Measurements from ENCODE around the gene HDGF. TPM values are rescaled to one million over a fixed set of nuclear protein-coding genes. Genes with fewer than 3 reads are reported as not detected.

The HDGF gene
- total and polyA plus RNA-seq, 9 of the 15 experiments (the other 6 are each of a cell fraction or from before 2014, with no cell fraction given), result 38.8 to 601 (median 400) TPM

DNA sequence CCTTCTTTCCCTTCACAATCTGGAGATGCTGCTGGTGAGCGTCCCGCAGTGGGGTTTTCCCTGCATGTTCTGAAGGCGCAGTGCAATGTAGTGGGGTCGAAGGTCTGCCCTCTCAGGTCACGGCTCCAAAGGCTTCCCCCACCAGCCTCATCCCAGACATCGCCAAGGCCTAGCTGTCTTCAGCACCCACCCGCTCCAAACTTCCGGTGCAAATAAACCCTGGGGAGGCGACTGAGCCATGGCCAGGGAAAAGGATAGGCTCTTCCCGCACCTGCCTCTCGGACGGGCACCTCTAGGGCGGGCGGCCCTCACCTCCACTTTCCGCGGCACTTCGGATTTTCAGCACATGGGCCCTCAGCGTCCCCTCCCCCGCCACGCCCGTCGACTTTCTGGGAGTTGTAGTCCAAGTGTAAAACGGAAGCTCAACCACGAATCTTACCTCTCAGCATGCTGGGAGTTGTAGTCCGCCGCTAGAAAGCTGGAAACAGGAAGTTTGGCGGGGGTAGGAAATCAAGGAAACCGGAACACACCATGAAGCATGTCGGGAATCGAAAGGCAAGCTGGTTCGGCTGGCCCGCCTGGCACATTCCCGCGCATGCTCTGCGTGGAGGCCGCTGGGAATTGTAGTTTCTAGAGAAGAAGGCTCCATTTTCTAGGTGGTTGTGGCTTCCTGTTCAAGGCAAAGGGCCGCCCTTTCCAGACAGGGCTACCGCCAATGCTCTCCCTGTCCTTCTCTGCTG lies 10.6 kb downstream of the HDGF start, which contains the start of gene MRPL24 (continued):
- TF ChIP-seq ZNF584 (CRISPR knock-in tag; IDR thresholded peaks at IDR 0.05; ENCODE audit: low read depth) (peak; percentile 85; the same call in 1 of the 2 replicates), MTA3 (IDR thresholded peaks at IDR 0.05; ENCODE audit: borderline replicate concordance) (0 out of 2 replicates have a peak, but pooled peaks have one; percentile 68), HNRNPUL1 (IDR thresholded peaks at IDR 0.05; ENCODE audit: low read length) (no peak), TAL1 (IDR thresholded peaks at IDR 0.05) (no peak), TBL1XR1 (IDR thresholded peaks at IDR 0.05; ENCODE audit: low read length in 2 of 2) (peak in 1 of 2 experiments; percentile 44; a peak in 2 of 4 replicates), ZFP1 (CRISPR knock-in tag; IDR thresholded peaks at IDR 0.05) (no peak), MIER1 (IDR thresholded peaks at IDR 0.05; ENCODE audit: low read depth) (peak; percentile 47; the same call in 1 of the 2 replicates), ZNF24 (IDR thresholded peaks at IDR 0.05) (no peak), XRCC4 (IDR thresholded peaks at IDR 0.05; ENCODE audit: extremely low read depth, insufficient read depth, insufficient read length) (no peak), POLR2B (IDR thresholded peaks at IDR 0.05; ENCODE audit: low read depth, partially characterized antibody) (no peak), PHB (CRISPR knock-in tag; IDR thresholded peaks at IDR 0.05) (no peak), POLR2AphosphoS2 (IDR thresholded peaks at IDR 0.05; ENCODE audit: low read length) (peak; percentile 99), MCM7 (IDR thresholded peaks at IDR 0.05) (no peak), HMGN3 (IDR thresholded peaks at IDR 0.05; ENCODE audit: borderline replicate concordance, extremely low read depth, insufficient read length, low read depth, low read length) (no peak), GATAD2A (IDR thresholded peaks at IDR 0.05) (no peak), ADNP (tag; IDR thresholded peaks at IDR 0.05) (no peak), NFXL1 (CRISPR knock-in tag; IDR thresholded peaks at IDR 0.05) (no peak), BACH1 (tag; IDR thresholded peaks at IDR 0.05) (peak; percentile 42; the same call in 1 of the 2 replicates), ZNF512 (tag; IDR thresholded peaks at IDR 0.05) (no peak), NONO (IDR thresholded peaks at IDR 0.05; ENCODE audit: low read depth in 2 of 2, low read length in 1 of 2) (no peak), SMARCC2 (IDR thresholded peaks at IDR 0.05; ENCODE audit: low read depth) (no peak), ARNT (IDR thresholded peaks at IDR 0.05) (0 out of 4 replicates have a peak, but pooled peaks of 1 of the 2 experiments have one; percentile 18), RBM17 (IDR thresholded peaks at IDR 0.05; ENCODE audit: borderline replicate concordance, low read depth, low read length) (no peak), ZNF785 (CRISPR knock-in tag; IDR thresholded peaks at IDR 0.05) (no peak)
- TF ChIP-seq, protein P1, sequence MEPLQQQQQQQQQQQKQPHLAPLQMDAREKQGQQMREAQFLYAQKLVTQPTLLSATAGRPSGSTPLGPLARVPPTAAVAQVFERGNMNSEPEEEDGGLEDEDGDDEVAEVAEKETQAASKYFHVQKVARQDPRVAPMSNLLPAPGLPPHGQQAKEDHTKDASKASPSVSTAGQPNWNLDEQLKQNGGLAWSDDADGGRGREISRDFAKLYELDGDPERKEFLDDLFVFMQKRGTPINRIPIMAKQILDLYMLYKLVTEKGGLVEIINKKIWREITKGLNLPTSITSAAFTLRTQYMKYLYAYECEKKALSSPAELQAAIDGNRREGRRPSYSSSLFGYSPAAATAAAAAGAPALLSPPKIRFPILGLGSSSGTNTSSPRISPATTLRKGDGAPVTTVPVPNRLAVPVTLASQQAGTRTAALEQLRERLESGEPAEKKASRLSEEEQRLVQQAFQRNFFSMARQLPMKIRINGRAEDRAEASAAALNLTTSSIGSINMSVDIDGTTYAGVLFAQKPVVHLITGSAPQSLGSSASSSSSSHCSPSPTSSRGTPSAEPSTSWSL (CRISPR knock-in tag; IDR thresholded peaks at IDR 0.05; ENCODE audit: borderline replicate concordance), result no peak

Data from K562 (cell line).